Stimulated activated CD4-positive, alpha-beta T cell treated with anti-CD3 and anti-CD28 coated beads, Interleukin-2, amount 100 ng/mL, for 48 hours (primary cell): ENCODE data around the gene ARSG.
"Not testable (repeated sequence)": the region's sequence is repeated elsewhere in the genome, so short reads cannot be mapped to it uniquely, and the experiment has no call there.

Experiments
- DNase-seq, 2 donors: peaks; one replicate each; pipeline ENCODE4 v3.0.0-alpha.2; 2020

Gene ARSG

DNA sequence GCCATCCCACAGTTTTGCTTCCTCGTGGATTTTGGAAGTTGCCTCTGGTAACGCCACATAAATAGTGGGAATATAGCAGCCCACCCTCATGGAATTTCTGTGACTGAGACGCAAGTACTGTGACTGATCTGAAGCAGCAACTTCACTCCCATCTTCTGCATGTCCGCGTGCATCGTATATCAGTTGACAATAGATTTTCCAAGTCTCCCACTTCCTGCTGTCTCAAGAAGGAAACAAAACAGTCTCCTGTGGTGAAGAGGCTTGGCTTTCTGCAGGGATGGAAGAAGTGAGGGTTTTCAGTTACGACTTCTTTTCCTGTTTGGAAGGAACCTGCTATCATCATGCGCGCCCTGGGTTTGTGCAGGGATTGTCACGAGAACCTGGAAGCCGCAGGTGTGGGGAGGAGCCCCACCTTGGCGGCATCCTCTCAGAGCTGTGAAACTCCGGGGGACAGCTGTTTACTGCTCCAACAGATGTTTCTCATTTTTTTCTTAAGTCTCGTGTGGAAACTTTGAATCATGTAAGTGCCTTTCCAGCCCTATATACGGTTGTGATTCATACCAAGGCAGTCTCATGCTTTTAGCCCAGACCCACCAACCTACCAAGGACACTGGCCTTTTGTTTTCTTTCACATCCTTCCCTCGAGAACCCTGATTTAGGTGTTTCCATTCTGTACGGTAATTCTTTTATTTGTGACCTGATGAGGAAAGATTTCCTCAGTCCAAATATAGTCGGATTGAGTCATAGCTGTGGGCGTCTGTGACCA, 108.5 kb downstream of the ARSG start:
- DNase-seq, result peak; percentile 21 to 43

DNA sequence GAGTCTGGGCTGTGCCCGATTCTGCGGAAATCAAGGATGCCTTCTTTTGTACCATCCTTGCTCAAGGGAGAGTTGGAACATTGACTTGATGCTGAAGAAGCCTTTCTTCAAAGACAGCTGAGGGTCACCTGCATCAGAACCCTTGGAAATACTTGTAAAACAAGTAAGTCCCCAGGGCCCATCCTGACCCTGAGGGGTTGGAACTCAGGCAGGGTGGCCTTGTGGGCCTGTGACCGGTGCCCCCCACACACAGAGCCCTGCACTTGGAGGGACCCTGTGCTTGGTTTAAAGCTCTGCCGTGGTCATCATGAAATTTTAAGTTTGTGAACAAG, 109.1 kb downstream of the ARSG start:
- no peak for DNase-seq

DNA sequence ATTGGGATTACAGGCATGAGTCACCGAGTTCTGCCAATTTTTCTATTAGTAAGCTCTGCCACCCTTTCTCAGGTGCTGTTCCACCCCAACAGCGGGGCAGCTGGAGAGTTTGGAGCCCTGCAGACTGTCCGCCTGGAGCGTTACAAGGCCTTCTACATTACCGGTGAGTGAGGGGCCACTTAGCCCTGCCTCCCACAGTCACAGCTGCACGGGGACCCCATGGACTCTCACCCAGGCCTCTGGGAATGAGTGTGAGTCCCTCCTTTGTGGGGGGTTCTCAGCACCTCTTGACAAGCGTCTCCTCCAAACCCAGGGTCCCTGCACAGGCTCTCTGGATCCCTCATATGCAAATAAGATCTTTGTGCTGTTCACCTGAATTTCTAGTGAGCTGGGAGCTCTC, 110.0 kb downstream of the ARSG start:
- no peak for DNase-seq

DNA sequence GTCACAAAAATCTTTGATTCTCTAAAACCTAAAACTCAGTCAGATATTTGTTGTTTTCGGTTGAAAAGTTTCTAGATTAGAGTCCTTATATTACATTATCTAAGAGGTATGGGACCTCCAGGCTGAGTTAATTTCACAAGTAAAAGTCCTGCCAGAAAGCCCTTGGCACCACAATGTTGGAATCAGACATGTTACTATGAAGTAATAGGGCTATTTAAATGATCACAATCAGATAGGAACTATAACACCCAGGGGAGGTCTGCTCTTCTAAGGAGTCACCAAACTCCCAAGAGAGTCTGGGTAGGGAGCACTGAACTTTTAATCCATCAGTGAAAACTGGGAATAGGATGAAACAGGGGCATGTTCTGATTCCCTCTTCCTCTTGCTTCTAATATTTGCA, 111.8 kb downstream of the ARSG start:
- DNase-seq, result no peak

DNA sequence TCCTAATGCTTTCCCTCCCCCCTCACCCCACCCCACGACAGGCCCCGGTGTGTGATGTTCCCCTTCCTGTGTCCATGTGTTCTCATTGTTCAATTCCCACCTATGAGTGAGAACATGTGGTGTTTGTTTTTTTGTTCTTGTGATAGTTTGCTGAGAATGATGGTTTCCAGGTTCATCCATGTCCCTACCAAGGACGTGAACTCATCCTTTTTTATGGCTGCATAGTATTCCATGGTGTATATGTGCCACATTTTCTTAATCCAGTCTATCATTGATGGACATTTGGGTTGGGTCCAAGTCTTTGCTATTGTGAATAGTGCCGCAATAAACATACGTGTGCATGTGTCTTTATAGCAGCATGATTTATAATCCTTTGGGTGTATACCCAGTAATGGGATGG, 112.5 kb downstream of the ARSG start:
- DNase-seq, result not testable (repeated sequence)

DNA sequence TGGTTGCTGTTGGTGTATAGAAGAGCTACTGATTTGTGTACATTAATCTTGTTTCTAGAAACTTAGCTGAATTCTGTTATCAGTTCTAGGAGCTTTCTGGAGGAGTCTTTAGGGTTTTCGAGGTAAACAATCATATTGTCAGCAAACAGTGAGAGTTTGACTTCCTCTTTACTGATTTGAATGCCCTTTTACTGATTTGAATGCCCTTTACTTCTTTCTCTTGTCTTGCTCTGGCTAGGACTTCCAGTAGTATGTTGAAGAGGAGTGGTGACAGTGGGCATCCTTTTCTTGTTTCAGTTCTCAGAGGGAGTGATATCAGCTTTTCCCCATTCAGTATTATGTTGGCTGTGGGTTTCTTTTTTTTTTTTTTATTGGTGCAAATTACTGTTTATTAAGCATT, 116.4 kb downstream of the ARSG start:
- not testable (repeated sequence) for DNase-seq

DNA sequence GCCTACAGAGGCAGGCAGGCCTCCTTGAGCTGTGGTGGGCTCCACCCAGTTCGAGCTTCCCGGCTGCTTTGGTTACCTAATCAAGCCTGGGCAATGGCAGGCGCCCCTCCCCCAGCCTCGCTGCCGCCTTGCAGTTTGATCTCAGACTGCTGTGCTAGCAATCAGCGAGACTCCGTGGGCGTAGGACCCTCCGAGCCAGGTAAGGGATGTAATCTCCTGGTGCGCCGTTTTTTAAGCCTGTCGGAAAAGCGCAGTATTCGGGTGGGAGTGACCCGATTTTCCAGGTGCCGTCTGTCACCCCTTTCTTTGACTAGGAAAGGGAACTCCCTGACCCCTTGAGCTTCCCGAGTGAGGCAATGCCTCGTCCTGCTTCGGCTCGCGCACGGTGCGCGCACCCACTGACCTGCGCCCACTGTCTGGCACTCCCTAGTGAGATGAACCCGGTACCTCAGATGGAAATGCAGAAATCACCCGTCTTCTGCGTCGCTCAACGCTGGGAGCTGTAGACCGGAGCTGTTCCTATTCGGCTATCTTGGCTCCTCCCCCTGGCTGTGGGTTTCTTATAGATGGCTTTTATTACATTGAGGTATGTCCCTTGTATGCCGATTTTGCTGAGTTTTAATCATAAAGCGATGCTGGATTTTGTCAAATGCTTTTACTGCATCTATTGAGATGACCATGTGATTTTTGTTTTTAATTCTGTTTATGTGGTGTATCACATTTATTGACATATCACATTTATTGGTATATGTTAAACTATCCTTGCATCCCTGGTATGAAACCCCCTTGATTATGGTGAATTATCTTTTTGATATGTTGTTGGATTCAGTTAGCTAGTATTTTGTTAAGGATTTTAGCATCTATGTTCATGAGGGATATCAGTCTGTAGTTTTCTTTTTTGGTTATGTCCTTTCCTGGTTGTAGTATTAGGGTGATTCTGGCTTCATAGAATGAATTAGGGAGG, 122.6 kb downstream of the ARSG start:
- DNase-seq, result not testable (repeated sequence)

DNA sequence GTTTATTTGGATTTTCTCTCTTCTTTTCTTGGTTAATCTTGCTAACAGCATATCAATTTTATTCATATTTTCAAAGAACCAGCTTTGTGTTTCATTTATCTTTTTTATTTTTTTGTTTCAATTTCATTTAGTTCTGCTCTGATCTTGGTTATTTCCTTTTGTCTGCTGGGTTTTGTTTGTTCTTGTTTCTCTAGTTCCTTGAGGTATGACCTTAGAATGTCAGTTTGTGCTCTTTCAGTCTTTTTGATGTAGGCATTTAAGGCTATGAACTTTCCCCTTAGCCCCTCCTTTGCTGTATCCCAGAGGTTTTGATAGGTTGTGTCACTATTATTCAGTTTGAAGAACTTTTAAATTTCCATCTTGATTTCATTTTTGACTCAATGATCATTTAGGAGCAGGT, 123.6 kb downstream of the ARSG start:
- not testable (repeated sequence) for DNase-seq

DNA sequence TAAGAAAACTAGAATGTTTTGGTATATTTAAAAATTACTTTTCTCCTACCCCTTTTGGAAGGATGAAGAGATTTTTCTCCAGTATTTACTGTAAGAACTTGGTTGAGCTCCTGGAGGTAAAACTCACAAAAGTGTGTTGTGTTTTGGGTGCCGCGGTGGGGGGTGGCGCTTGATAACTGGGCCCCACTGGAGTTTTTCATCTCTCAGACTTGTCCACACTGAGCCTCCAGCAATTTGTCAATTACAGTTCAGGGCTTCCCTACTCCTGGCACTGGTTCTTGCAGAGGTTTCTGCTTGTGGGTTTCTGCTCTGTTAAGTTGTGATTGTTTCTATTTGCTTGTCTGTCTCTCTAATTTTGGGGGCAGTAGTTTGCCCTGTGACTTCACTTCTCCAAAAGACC, 126.0 kb downstream of the ARSG start:
- DNase-seq, result no peak

DNA sequence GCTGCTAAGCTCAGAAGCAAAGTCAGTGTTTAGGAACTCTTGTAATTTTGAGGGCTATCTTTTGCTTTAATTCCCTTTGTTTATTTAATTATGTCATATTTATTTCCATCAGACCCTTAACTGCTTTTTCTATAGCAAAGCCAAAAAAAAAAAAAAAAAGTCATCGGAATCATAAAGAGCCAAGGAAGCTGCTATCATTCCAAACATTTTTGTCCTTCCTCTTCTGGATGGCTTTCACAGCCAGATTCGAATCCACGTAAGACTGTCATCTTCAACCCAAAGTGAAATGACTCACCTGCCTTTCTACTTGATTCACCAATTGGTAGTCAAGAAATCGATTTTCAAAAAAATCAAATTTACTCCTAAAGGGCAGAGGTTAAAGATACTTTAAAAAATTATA, 127.6 kb downstream of the ARSG start:
- no peak for DNase-seq

DNA sequence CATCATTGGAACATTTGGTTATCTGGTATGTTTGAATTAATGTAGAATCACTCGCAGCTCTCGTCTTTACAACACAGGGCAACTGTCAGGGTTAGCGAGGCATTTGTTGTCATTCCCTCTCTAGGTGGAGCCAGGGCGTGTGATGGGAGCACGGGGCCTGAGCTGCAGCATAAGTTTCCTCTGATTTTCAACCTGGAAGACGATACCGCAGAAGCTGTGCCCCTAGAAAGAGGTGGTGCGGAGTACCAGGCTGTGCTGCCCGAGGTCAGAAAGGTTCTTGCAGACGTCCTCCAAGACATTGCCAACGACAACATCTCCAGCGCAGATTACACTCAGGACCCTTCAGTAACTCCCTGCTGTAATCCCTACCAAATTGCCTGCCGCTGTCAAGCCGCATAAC, 128.8 kb downstream of the ARSG start:
- no peak for DNase-seq

DNA sequence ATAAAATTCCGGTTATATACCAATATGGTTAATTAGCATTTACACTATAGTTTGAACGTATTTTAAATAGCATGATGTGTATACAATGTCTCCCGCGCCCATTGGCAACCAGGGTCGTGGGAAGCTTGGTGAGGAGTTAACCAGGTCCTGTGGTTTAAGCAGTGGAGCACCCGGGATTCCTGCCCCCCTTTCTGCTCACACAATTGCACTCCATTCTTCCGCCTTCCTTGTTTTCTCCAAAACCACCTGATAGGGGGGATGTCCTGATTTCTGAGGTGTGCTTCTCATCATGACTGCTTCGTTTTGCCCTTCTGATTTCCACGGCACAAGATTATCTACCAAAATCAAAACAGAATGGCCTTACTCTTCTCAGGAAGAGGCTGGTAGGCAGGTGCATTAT, 130.2 kb downstream of the ARSG start:
- no peak for DNase-seq

DNA sequence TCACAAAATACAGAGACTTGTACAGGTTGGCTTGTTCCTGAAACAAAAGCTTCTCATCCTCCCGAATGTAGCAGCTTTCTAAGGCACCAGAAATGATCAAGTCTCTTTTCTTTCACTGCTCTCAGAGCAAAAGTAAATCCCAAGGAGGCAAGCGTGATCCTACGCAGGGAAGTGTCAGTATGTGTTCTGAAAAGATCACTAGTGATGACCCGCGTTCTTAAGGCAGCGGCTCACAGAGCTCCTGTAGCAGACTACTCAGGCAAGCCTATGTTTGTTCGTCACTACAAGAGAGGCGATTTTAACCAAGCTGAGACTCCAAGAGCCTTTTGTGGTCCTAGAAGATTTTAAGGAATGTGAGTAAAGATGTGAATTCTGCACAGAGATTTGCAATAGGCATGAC, 131.5 kb downstream of the ARSG start:
- no peak for DNase-seq

DNA sequence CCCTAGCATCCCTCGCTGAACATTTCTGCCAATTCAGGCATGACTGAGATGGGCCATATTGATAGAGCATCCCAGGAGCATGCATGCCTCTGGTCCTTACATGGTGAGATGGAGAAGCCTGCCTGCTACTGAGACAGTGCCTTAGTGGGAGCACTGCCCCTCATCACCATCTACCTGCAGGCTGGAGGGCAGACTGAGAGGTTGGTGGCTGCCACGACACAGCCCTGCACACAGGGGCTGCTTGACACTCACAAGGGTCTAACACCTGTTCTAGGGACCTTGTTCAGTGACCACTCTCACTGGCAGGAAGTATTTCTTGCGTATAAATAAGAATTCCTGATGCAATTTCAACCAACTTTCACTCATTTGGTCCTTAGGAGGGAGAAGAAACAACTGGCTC, 132.0 kb downstream of the ARSG start:
- DNase-seq, result no peak

DNA sequence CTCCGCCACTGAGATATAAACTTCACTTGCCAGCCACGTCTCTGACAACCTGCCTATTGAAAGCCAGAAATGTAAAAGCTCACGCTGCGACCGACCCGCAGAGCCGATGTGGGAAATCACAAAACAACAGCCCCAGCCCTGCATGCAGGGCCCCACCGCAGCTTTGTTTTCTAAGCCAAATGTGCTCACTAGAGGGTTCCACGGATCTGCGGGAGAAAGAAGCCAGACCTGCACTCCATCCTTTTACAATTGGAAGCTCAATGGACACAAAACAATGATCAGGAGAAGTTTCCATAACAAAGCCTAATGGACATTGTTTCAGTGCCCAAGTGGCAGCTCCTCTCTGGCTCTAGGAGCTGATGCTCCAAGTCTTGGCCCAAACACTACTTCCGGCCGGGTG, 132.9 kb downstream of the ARSG start:
- no peak for DNase-seq

DNA sequence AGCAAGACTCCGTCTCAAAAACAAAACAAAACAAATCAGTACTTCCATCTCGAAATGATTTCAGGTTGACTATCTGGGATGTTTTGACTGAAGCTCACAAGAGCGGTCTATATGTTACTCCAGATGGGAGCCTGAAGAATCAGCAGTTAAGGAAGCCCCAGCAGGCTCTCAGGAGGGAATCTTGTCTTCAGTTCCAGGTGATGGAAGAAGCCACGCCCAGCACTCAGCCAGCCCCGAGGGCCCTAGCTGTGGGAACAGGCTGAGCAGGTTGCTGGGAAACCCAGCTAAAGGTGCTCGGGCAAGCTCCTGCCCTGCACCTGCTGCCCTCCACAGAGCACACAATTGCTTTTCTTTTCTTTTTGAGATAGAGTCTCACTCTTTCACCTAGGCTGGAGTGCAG, 133.6 kb downstream of the ARSG start:
- no peak for DNase-seq

DNA sequence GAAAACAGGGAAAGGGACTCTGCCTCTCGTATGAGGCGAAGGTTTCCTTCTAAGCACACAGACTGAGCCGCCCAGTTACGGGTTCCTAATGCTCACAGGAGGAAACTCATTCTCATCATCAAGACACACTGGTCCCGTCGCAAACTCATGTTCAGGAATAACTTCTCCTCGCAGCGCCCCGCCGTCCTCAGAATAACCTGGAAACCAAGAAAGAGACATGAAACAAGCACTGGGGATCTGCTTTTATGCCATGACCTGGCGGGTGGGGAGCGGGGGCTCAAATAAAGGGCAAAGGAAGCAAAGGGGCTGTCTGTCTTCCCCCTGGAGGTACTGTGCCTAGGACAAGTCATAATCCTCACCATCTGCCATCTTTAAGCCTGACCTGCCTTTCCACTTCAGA, 134.7 kb downstream of the ARSG start:
- no peak for DNase-seq

DNA sequence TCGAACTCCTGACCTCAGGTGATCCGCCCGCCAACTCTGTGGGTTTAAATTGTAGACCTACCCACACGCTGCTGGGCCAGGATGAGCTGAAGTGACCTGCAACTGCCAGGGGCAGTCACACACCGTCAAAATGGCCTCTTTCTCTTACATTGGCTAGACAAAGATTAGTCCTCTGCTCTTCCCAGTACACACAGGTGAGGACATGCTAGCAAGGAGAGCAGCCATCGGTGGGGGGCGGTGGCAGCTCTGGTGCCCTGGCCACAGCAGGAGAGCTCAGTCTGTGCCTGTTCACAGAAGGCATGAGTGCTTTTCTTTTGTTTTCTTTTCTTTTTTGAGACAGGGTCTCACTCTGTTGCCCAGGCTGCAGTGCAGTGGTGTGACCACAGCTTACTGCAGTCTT, 136.3 kb downstream of the ARSG start:
- no peak for DNase-seq

DNA sequence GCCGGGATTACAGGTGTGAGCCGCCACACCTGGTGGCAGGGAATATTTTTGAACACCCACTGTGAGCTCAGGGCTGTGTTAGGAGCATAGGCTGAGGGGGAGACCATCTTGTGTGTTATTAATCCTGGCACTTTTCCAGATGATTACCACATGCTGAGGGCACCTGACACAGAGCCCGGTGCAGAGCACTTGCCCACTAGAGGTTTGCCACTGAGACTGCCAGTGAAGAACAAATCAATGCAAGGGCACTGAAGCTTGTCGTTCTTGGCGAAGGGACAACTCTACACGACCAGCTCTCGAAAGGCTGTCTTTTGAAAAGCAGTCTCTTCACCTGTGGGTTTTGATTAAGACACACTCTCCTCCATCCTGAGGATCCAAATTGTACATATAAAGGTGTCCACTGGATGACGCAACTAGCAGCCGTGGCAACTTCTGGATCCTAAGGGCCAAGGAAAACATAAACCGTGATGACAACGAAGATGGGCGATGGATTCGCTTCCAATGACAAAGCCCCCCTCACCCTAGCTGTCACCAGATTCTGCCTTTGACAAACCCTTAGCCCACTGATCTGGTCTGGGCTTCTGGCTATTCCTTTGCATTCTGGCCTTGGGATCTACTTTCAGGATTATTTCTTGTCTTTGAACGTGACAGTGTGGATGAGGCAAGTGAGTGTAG, 137.3 kb downstream of the ARSG start:
- DNase-seq, result no peak

DNA sequence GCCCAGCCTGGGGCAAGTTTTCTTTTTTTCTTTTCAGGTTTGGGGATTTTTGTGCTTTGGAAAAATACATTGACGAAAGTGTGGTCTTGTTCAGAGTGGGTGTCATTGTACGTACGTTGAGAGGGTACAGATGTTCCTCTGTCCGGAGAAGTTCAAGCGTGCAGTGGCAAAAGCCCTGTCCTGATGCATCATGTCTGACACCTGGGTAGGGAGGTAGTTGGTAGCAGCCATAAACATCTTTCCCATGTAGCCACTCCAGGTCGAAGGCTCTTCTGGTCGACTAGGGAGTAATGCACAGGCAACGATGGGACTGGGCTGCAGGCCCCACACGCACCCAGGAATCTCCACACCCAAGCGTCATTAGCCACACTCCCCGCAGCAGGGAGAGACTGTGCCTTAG, 138.6 kb downstream of the ARSG start:
- DNase-seq, result no peak

DNA sequence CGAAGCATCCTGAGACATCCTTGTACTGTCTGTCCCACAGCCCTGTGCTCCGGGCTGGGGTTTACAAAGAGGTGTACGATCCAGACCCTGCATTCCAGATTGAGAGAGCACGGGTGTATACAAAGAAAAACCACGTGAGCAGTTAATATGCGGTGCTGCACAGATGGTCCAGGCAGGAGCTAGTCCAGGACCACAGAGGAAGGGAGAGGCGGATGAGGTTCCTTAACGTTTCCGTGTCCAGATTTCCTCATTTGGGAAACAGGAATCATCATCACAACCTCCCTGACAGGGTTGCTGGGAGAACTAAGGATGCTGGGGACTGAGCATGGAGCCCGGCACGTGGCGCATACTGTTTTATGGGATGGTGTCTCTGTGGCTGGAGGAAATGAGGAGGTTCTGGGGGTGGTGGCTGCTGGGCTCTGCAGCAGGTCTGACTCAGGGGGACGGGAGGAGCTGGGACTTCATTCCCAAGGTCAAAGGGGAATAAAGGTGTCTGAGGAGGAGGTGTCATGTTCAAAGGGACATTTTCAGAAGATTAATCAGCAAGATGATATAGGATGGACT, 139.8 kb downstream of the ARSG start:
- no peak for DNase-seq

DNA sequence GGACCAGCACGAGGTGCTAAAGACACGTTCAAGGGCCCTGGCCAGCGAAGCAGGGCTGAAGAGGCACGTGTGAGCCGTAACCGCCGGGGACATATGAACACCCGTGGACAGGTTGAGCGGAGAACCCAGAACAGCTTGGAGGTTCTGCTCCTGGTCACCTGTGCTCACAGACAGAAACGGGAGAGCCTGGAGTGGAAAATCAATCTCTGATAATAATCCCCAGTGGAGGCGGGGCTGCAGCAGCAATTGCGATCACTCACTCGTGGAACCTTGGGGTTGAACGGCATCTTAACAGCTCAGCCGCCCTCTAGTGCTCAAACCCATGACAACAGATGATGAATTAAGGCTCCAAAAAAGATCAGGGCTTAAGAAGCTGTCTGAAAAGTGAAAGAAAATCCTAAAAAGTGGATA, 140.4 kb downstream of the ARSG start:
- DNase-seq, result peak in 1 of 2 donors; percentile 27

DNA sequence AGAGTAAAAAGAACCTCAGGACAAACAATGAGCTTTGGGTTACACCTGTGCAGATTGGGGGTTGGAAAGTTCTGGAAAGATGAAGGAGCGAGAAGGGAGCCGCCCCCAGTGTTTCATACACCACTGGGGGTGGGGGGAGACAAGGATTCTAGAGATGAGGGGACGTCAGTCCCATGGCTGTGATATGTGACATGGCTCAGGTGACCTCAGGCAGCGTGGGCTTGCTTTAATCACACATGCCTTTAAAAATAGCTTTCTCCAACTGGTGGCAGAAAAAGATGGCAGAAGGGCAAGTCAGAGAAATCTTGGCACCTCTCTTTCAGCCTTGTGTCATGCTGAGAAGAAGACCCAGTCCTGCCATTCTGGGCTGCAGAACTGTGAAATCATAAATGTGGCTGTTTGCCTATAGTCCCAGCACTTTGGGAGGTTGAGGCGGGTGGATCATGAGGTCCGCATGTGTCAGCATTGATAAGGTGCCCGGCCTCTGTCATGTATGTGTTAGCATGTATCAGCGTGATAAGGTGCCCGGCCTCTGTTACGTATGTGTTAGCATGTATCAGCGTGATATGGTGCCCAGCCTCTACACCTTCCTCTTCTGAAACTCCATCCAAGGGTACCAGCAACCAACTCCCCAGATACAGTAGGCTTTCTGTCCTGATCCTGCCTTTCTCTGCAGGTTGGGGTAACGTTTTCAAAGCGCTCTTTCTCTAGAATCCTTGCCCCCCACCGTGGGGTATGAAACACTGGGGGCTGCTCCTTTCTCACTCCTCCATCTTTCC, 141.0 kb downstream of the ARSG start:
- no peak for DNase-seq
